ENCODE measurements around the gene RASSF7.

The RASSF7 gene

DNA sequence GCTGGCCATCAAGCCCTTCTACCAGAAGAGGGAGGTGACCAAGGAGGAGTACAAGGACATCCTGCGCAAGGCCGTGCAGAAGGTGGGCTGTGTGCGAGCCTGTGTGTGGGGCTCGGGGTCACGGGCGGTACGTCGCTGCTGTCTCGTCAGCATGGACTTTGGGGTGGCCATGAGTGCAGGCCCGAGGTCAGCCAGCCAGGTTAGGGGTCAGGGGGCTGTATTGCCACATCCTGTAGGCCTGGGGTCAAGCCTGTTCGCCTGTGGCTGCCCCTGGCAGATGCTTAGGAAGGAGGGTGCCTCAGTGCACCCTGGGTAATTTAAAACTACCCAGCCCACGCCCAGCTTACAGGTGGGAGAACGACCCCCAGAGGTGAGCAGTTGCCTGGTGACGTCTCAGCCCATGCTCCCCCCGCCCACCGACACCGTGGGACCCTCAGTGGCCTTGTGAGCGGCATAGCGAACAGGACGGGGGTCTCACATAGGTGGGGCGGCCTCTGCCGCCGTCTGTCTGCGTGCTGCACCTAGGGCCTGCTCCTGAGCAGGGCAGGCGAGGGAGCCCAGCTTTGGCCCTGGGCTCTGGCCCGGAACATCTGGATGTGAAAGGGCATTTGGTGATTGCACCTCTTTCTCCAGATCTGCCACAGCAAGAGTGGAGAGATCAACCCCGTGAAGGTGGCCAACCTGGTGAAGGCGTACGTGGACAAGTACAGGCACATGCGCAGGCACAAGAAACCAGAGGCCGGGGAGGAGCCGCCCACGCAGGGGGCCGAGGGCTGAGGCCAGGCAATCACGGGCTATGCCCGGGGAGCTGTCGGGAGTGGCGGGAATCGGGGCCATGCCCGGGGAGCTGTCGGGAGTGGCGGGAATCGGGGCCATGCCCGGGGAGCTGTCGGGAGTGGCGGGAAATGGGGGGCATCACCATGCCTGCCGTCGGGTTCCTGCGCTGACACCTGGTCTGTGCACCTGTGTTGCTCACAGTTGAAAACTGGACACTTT is 50.5 kb downstream of the RASSF7 start:
- Histone ChIP-seq H3K4me1 (ENCODE audit: control insufficient read depth, insufficient read depth, low read length) (no peaks in the 10 kb centered on the region), H3K36me3 (ENCODE audit: control insufficient read depth in 2 of 2, insufficient read depth in 1 of 2, low read length in 2 of 2) (peaks cover 0 to 82% of the 10 kb centered on the region in 2 experiments; a peak in 1 of 3 replicates), H3K4me3 (ENCODE audit: low read depth, low read length) (no peak overlapping the region), H3K9me3 (ENCODE audit: control insufficient read depth, insufficient read depth, low read depth, low read length) (no peaks in the 10 kb centered on the region), H3K27ac (ENCODE audit: extremely low read depth, low read depth, low read length) (no peak overlapping the region)
- TF ChIP-seq ZNF792 (tag by site-specific recombination; IDR thresholded peaks at IDR 0.05) (no peak), ZNF658 (tag by site-specific recombination; IDR thresholded peaks at IDR 0.05) (no peak), ZNF544 (tag by site-specific recombination; IDR thresholded peaks at IDR 0.05) (no peak), RBAK (tag by site-specific recombination; IDR thresholded peaks at IDR 0.05) (no peak), ZFP69B (tag by site-specific recombination; IDR thresholded peaks at IDR 0.05) (no peak), ZNF514 (tag by site-specific recombination; IDR thresholded peaks at IDR 0.05) (no peak), GFI1B (tag by site-specific recombination; IDR thresholded peaks at IDR 0.05) (no peak)
- TF ChIP-seq, protein P1, sequence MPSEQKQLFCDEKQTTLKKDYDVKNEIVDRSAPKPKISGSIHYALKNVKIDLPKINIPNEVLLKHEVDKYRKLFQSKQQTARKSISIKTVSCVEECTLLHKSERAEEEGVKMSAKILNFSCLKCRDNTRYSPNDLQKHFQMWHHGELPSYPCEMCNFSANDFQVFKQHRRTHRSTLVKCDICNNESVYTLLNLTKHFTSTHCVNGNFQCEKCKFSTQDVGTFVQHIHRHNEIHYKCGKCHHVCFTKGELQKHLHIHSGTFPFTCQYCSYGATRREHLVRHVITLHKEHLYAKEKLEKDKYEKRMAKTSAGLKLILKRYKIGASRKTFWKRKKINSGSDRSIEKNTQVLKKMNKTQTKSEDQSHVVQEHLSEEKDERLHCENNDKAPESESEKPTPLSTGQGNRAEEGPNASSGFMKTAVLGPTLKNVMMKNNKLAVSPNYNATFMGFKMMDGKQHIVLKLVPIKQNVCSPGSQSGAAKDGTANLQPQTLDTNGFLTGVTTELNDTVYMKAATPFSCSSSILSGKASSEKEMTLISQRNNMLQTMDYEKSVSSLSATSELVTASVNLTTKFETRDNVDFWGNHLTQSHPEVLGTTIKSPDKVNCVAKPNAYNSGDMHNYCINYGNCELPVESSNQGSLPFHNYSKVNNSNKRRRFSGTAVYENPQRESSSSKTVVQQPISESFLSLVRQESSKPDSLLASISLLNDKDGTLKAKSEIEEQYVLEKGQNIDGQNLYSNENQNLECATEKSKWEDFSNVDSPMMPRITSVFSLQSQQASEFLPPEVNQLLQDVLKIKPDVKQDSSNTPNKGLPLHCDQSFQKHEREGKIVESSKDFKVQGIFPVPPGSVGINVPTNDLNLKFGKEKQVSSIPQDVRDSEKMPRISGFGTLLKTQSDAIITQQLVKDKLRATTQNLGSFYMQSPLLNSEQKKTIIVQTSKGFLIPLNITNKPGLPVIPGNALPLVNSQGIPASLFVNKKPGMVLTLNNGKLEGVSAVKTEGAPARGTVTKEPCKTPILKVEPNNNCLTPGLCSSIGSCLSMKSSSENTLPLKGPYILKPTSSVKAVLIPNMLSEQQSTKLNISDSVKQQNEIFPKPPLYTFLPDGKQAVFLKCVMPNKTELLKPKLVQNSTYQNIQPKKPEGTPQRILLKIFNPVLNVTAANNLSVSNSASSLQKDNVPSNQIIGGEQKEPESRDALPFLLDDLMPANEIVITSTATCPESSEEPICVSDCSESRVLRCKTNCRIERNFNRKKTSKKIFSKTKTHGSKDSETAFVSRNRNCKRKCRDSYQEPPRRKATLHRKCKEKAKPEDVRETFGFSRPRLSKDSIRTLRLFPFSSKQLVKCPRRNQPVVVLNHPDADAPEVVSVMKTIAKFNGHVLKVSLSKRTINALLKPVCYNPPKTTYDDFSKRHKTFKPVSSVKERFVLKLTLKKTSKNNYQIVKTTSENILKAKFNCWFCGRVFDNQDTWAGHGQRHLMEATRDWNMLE (tag by site-specific recombination; conservative IDR thresholded peaks at IDR 0.05; ENCODE audit: low read depth): no peak
- ChIA-PET CTCF (interaction anchor here (0.6 to 2.2 kb wide), 4 partner anchors 35 to 85 kb away, joined by 3 to 9 read pairs (median 3); partner anchors contain the start of gene PHRF1), POLR2A (interaction anchor here (1.0 kb wide), 1 partner anchor 35 kb away, joined by 3 read pairs; the partner anchor contains the start of gene PHRF1)

DNA sequence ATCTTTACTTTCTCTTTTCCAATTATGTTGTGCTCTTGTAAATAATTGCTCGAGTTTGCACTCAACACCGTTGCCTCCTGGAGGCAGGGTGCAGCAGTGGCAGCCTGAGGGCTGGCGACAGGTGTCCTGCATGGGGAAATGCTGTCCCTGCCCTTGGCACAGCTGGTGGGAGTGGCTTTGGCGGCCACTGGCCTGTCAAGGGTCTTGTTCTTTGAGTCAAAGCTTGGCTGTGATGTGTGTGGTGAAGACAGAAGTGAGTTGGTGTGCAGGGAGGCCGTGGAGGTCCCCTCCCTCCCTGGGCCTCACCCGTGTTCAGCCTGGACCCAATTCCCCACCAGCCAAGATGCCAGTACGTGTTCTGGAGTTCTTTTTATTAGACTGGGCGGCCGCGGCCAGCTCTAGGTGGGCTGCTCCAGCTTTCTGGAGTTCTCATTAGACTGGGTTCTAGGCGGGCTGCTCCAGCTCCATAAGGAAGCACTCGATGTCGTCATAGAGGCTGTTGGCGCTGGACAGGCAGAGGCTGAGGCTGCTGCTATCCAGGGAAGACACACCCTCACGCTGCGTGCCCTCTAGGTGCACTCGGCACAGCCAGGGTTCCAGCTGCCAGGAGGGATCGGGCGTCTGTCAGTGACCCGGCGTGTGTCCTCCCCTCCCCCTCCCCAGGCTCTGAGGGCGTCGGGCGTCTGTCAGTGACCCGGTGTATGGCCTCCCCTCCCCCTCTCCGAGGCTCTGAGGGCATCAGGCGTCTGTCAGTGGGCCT is 51.6 kb downstream of the RASSF7 start:
- H3K9me3 ChIP-seq (ENCODE audit: control insufficient read depth, insufficient read depth, low read depth, low read length): no peaks in the 10 kb centered on the region
- no peak overlapping the region for H3K4me3 ChIP-seq (ENCODE audit: low read depth, low read length)
- no peak overlapping the region for H3K27ac ChIP-seq (ENCODE audit: extremely low read depth, low read depth, low read length)
- POLR2A ChIA-PET: interaction anchor here (1.0 to 1.8 kb wide), 2 partner anchors 36 to 46 kb away, joined by 3 to 5 read pairs; partner anchors contain the start of gene PHRF1
- peaks cover 0 to 71% of the 10 kb centered on the region in 2 experiments; a peak in 1 of 3 replicates for H3K36me3 ChIP-seq (ENCODE audit: control insufficient read depth in 2 of 2, insufficient read depth in 1 of 2, low read length in 2 of 2)
- CTCF ChIA-PET: interaction anchor here (0.6 to 2.2 kb wide), 4 partner anchors 23 to 58 kb away, joined by 3 to 9 read pairs (median 4); partner anchors contain the start of gene PHRF1
- no peaks in the 10 kb centered on the region for H3K4me1 ChIP-seq (ENCODE audit: control insufficient read depth, insufficient read depth, low read length)
- TF ChIP-seq WT1 (tag by site-specific recombination; IDR thresholded peaks at IDR 0.05): no peak
- no peak for TF ChIP-seq ZNF585B (tag by site-specific recombination; IDR thresholded peaks at IDR 0.05)
- no peak for TF ChIP-seq ZNF670 (tag by site-specific recombination; IDR thresholded peaks at IDR 0.05; ENCODE audit: low read depth)
- peak; percentile 95 for TF ChIP-seq SCRT2 (tag by site-specific recombination; IDR thresholded peaks at IDR 0.05)
- TF ChIP-seq, protein P2, sequence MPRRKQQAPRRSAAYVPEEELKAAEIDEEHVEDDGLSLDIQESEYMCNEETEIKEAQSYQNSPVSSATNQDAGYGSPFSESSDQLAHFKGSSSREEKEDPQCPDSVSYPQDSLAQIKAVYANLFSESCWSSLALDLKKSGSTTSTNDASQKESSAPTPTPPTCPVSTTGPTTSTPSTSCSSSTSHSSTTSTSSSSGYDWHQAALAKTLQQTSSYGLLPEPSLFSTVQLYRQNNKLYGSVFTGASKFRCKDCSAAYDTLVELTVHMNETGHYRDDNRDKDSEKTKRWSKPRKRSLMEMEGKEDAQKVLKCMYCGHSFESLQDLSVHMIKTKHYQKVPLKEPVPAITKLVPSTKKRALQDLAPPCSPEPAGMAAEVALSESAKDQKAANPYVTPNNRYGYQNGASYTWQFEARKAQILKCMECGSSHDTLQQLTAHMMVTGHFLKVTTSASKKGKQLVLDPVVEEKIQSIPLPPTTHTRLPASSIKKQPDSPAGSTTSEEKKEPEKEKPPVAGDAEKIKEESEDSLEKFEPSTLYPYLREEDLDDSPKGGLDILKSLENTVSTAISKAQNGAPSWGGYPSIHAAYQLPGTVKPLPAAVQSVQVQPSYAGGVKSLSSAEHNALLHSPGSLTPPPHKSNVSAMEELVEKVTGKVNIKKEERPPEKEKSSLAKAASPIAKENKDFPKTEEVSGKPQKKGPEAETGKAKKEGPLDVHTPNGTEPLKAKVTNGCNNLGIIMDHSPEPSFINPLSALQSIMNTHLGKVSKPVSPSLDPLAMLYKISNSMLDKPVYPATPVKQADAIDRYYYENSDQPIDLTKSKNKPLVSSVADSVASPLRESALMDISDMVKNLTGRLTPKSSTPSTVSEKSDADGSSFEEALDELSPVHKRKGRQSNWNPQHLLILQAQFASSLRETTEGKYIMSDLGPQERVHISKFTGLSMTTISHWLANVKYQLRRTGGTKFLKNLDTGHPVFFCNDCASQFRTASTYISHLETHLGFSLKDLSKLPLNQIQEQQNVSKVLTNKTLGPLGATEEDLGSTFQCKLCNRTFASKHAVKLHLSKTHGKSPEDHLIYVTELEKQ (tag by site-specific recombination; IDR thresholded peaks at IDR 0.05; ENCODE audit: borderline replicate concordance): no peak
- no peak for TF ChIP-seq ZNF768 (tag by site-specific recombination; IDR thresholded peaks at IDR 0.05)
- no peak for TF ChIP-seq ZNF501 (tag by site-specific recombination; IDR thresholded peaks at IDR 0.05)
- peak; percentile 86 for TF ChIP-seq SCRT1 (tag by site-specific recombination; IDR thresholded peaks at IDR 0.05; ENCODE audit: borderline replicate concordance)
- no peak for TF ChIP-seq MZF1 (tag by site-specific recombination; IDR thresholded peaks at IDR 0.05; ENCODE audit: borderline replicate concordance)
- TF ChIP-seq ZBTB20 (tag by site-specific recombination; IDR thresholded peaks at IDR 0.05): no peak
- TF ChIP-seq ZNF266 (tag by site-specific recombination; IDR thresholded peaks at IDR 0.05; ENCODE audit: low read depth): no peak
- TF ChIP-seq ZNF473 (tag by site-specific recombination; IDR thresholded peaks at IDR 0.05): no peak
- TF ChIP-seq, protein P3, sequence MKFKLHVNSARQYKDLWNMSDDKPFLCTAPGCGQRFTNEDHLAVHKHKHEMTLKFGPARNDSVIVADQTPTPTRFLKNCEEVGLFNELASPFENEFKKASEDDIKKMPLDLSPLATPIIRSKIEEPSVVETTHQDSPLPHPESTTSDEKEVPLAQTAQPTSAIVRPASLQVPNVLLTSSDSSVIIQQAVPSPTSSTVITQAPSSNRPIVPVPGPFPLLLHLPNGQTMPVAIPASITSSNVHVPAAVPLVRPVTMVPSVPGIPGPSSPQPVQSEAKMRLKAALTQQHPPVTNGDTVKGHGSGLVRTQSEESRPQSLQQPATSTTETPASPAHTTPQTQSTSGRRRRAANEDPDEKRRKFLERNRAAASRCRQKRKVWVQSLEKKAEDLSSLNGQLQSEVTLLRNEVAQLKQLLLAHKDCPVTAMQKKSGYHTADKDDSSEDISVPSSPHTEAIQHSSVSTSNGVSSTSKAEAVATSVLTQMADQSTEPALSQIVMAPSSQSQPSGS (tag by site-specific recombination; IDR thresholded peaks at IDR 0.05; ENCODE audit: low read depth): no peak

All from HEK293 (cell line).